NCI-H526 (cell line): Measurements from ENCODE around the gene GSK3B.

Source experiments
- DNase-seq, 2 experiments: peaks; one replicate each; lab custom pipeline; 2025; lab: John Stamatoyannopoulos, UW

The GSK3B gene

DNA sequence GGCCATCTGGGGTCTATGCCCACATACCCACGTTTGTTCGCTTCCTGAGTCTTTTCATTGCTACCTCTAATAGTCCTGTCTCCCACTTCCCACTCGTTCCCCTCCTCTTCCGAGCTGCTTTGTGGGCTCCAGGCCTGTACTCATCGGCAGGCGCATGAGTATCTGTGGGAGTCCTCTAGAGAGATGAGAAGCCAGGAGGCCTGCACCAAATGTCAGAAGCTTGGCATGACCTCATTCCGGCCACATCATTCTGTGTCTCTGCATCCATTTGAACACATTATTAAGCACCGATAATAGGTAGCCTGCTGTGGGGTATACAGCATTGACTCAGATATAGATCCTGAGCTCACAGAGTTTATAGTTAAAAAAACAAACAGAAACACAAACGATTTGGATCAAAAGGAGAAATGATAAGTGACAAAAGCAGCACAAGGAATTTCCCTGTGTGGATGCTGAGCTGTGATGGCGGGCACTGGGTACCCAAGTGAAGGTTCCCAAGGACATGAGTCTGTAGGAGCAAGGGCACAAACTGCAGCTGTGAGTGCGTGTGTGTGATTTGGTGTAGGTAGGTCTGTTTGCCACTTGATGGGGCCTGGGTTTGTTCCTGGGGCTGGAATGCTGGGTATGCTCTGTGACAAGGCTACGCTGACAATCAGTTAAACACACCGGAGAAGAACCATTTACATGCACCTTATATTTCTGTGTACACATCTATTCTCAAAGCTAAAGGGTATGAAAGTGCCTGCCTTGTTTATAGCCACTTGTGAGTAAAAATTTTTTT lies 276.5 kb downstream of the GSK3B start:
- DNase-seq, result no peak

DNA sequence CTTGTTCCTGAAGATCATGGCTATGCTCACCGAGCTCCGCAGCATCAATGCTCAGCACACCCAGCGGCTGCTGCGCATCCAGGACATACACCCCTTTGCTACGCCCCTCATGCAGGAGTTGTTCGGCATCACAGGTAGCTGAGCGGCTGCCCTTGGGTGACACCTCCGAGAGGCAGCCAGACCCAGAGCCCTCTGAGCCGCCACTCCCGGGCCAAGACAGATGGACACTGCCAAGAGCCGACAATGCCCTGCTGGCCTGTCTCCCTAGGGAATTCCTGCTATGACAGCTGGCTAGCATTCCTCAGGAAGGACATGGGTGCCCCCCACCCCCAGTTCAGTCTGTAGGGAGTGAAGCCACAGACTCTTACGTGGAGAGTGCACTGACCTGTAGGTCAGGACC lies 277.2 kb downstream of the GSK3B start:
- DNase-seq, result no peak

DNA sequence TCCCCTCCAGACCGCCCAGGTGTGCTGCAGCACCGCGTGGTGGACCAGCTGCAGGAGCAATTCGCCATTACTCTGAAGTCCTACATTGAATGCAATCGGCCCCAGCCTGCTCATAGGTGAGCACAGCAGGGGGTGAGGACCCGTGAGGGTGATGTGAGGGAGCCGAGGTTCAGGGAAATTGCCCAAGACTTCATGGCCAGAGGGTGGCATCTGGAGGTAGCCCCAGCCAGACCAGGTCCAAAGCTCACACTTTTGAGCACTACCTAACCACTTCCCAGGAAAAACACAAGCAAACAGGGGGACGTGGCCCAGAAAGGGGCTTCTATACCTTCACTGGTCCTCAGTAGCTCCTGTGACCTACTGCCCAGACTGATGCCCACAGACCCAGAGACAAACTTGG lies 278.5 kb downstream of the GSK3B start:
- DNase-seq, result no peak

DNA sequence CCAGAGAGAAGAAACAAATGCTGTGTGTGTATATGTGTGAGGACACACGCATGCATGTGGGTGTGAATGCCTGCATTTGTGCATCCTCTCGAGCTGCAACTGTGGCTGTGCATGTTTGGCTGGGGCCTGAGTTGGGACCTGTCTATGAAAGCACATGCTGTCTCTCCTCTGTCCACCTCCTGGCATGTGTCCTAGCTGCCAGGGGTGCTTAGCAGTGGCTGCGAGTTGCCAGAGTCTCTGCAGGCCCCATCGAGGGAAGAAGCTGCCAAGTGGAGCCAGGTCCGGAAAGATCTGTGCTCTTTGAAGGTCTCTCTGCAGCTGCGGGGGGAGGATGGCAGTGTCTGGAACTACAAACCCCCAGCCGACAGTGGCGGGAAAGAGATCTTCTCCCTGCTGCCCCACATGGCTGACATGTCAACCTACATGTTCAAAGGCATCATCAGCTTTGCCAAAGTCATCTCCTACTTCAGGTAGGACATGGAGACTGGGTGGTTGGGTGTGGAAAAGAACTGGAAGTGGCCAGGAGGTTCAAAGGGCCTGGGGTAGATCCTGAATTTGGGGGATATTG lies 281.7 kb downstream of the GSK3B start:
- DNase-seq, result no peak

DNA sequence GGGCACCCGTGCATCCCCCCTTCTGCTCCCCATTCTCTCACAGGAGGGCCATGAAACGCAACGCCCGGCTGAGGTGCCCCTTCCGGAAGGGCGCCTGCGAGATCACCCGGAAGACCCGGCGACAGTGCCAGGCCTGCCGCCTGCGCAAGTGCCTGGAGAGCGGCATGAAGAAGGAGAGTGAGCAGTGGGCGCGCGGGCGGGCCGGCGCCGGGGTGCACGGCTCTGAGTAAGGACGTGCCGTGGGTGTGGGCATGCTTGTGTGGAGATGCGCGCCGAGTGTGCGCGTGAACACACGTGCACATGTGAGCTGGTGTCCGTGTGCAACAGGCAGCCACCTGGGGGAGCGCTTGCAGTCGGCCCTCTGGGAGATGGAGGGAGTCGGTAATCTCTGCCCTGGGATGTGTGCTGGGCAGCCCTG lies 284.2 kb downstream of the GSK3B start:
- DNase-seq, result no peak

DNA sequence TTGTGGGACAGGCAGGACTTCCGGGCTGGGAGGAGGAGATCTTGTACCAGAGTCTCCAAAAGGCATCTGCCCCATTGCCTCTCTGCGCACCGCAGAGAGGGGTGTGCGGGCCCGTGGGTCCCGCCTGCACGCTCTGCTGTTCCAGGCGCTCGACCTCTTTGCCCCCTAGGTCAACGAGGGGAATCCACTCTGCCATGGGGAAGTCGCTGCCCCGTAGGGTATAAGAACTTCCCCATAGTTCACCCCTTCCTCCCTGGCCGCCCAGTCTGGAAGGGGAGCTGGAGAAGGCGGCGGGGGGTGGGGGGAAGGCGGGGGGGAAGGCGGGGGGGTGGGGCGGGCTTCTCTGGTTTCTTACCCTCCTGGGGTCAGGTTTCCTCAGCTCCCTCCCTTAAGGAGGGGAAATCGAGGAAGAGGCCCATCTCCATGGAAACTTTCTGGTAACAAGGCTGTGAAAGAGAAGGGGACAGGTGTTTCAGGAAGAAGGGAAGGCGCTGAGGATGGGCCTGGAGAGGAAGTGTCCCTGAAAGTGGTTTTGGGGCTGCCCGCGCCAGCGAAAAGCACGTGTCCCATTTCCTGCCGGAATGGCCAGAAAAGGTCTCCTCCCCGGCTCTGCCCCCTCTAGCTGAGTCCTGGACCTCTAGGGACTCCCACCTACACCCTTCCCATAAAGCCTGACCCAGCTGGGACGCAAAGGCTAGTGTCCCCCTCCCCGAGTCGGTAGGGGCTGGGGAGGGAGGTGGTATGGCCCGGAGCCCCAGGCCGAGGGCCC lies 284.8 kb downstream of the GSK3B start:
- no peak for DNase-seq

DNA sequence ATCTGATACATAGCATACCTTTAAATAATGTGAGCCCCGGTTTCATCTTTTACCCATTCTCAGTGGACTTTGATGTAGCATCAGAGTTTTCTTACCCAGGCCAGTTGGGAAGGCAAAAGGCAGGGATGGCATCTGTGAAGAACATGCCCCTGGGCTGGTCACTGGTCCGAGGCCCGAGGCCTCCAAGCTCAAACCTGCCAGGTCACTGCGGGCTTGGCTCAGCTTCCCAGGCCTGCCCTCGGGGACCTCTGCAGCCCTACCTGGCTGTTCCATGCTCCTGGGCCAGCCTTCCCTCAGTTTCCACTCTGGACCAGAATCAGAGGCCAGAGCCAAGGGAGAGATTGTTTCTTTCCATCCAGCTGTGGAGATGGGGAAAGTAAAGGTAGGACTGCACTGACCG lies 285.4 kb downstream of the GSK3B start:
- DNase-seq, result no peak

DNA sequence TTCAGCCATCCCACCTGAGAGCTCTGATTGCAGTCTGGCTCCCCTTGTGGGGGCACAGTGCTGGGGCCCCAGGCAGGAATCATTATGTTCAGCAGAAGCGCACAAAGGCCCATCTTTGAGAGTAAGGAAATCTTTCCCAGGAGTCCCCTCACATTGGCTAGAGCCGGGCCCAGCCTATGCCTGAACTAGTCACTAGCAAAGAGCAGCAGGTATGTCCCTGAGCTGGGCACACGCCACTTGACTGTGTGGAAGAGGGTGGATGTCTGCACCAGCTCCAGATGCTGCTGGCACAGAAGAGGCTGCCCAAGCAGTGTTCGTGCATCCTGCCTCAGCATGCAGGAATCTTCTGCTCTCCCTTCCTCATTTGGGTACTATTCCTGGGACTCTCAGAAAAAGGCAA lies 286.0 kb downstream of the GSK3B start:
- DNase-seq, result no peak

DNA sequence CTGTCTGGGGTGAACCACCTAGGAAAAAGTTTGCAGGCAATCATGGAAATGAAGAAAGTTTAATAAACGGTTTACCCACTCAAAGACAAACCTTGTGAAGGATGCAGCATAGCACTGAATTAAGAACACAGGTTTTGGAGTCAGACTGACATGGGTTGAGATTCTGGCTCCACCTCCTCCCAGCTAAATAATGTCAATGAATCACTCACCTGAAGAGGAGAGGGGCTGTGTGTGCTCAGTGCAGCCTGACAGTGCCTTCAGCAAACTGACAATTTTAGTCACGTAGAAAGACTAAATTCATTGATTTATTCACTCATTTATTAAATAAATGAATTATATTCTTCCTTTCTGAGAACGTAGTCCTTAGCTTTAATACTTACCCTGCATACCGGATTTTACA lies 293.4 kb downstream of the GSK3B start:
- no peak for DNase-seq

DNA sequence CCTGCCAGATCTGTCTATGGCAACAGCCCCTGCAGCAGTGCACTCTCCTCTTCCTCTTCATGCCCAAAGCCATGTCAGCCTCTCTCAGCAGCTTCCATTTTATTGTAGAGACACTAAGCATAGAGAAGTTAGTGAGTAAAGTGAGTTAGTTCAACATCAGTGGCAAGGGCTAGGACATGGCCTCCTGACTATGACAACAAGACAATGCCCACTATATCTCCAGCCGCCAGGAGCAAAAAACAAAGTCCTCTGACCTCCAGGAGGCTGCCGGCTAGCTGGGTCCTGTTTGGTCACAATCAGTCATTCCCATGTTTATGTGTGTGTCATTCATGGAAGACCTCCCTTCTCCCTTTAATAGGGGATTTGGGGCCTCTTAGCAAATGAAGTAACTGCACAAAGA lies 297.5 kb downstream of the GSK3B start:
- DNase-seq, result no peak

DNA sequence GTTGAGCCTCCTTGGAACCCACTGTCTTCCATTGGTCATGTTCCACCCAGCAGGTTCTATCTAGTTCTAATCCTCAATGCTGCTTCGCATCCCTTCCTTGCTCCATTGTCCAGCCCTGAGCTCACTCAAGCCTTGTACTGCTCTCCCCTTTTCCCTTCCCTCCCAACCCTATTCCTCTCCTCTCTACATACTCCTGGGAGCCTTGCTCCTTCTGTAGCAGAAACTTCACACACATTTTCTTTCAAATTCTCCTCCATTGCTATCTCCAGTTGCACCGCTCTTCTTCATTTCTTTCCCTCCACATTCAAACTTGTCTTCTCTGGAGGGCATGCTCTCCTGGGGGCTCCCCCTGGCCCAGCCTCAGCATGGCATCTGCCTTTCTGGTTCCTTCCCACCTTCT lies 297.9 kb downstream of the GSK3B start:
- DNase-seq, result no peak

DNA sequence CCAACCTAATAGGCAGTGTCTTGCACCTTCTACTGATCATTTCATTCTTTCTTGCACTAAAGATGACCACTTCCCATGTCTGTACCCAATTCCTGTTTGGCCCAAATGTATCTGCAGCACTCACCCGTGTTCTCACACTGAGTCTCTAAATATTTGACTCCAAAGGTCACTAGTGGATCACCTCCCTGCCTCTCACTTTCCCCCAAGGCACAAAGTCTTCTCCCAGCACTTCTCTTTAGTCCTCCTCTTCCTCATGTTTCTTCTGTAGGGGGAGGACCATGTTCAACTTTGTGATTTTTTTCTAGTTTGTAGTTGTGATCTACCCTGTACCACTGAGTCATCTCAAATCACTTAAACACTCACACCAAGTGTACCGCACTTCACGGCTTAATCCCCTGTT lies 298.4 kb downstream of the GSK3B start:
- no peak for DNase-seq

DNA sequence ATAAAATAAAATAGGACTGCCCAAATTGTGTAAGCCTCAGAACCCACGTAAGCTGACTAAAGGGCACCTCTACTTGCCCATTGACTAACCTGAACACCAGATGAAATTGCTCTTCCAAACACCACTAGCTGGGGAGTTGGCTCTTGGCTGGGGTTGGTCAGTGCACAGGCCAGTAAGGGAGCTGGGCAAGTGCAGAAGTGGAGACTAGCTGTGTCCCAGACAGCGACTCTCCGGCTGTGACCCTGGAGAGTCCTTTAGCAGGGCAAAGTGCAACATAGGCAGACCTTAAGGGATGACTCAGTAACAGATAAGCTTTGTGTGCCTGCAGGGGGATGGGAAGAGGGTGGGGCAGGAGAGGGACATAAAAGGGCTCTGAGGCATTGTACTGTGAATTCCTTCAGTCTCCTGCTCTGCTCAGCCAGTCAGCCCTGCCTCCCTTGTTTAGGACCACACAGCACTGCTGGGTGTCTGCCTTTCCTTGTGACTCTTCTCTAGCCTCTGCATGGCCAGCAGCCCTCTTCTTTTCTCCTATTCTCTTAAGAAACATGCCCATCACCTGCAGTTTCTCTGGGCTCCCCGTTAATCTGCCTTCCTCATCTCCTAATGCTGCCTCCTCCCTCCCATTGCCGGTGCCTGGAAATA lies 299.2 kb downstream of the GSK3B start:
- no peak for DNase-seq

DNA sequence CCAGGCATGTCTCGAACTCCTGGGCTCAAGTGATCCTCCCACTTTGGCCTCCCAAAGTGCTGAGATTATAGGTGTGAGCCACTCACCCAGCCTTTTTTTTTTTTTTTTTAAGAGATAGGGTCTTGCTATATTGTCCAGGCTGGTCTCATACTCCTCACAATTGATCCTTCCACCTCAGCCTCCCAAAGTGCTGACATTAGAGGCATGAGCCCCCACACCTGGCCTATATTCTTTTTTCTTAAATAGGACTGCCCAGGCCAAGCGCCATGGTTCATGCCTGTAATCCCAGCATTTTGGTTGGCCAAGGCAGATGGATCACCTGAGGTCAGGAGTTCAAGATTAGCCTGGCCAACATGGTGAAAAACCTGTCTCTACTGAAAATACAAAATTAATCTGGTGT lies 299.8 kb downstream of the GSK3B start:
- no peak for DNase-seq

DNA sequence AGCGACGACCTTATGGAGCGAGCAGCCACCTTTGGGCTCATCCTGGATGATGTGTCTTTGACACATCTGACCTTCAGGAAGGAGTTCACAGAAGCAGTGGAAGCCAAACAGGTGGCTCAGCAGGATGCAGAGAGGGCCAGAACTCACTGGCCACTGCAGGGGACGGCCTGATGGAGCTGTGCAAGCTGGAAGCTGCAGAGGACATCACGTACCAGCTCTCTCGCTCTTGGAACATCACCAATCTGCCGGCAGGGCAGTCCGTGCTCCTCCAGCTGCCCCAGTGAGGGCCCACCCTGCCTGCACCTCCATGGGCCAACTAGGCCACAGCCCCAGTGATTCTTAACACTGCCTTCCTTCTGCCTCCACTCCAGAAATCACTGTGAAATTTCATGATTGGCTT lies 302.0 kb downstream of the GSK3B start:
- DNase-seq, result no peak

DNA sequence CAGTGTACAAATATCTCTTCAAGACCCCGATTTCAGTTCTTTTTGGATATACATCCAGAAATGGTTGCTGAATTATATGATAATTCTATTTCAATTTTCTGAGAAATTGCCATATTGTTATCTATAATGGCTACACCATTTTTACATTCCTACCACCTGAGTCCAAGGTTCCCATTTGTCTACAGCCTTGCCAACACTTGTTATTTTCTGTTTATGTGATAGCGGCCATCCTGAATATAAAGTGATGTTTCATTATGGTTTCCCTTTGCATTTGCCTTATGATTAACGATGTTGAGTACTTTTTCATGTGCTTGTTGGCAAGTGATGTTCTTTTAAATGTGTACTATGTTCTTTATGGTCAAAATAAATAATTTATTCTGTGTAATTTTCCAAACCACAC lies 303.9 kb downstream of the GSK3B start:
- DNase-seq, result no peak

DNA sequence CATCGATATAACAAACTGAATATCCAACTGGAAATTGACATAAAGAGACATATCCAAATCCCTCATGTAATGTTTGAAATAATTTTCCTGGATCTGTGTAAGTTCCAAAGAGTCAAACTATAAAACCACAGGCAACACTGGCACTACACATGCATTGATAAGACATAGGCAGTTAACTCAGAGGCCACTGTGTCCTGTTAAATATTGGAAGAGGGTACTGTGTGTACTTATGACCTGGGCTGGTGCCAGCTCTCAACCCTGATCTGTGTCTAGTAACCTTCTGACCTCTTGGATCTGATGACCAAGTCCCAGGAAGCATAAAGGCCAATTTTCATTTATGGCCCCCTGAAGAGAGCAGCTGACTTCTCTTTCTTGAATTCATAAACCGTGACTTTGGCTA lies 307.8 kb downstream of the GSK3B start:
- no peak for DNase-seq

DNA sequence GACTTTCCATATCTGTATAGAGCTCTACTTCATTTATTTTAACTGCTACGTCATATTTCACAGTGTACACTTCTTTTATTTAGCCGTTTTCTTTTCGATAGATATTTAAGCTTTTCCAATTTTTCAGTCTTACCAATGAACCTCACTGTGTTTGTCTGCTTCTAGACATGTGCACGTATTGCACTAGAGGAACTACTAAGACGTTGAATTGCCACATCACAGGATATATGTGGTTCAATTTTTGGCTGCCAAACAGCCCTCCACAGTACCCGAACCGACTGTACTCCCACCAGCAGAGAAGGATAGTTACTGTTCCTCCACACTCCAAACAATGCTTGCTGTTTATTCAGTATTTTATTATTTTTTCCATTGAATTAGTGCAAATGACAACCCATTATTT lies 310.4 kb downstream of the GSK3B start:
- DNase-seq, result no peak

DNA sequence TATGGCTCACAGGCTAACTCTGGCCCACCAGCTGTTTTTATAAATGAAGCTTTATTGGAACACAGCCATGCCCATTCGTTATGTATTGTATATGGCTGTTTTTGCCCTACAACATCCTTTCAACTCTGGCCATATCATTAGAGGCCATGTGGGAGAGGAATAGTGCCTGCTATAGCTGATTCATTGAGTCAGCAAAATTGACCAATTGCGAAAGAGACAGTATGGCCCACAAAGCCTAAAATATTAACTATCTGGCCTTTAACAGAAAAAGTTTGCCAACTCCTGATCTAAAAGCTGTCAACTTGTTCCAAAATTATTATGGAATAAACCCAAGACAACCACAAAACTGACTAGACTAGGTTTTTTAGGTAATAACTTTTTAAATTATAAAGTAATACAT lies 311.0 kb downstream of the GSK3B start:
- DNase-seq, result no peak

DNA sequence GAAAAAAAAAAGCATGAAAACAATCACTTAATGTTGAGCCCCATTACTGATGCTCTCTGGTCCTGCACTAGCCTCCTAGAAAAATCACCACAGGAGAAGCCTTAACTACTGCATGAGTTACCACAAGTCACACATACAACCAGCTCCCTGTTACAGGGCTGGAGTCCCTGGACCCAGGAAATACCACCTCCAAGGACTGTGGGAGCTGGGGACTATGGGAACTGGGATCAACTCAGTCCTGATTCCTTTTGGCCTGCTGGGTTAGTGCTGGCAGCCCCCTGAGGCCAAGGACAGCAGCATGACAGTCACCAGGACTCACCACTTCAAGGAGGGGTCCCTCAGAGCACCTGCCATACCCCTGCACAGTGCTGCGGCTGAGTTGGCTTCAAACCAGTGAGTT lies 311.8 kb downstream of the GSK3B start:
- DNase-seq, result no peak

DNA sequence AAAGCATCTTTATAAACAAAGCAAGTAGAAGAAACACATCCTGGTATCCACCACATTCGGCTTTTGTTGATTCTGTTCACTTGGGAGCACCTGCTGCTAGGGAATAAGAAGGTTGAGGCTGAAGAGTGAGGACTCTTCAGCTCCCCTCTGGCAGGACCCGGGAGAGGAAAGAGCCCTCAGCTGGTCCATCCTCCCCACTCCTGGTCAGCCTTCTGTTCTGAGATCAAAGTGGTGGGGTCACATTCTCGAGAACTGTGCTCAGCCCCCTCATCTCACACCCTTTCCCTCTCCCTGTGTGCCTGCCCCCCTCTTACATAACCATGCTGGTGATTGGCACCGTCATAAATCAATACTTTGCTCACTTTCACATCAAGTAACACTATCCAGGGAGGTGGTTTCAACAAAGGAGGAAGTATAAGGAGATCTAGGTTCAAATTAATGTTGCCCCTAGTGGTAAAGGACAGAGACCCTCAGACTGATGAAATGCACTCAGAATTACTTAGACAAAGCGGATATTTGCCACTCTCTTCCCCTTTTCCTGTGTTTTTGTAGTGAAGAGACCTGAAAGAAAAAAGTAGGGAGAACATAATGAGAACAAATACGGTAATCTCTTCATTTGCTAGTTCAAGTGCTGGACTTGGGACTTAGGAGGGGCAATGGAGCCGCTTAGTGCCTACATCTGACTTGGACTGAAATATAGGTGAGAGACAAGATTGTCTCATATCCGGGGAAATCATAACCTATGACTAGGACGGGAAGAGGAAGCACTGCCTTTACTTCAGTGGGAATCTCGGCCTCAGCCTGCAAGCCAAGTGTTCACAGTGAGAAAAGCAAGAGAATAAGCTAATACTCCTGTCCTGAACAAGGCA lies 312.7 kb downstream of the GSK3B start, which contains the start of gene NR1I2:
TSS of gene NR1I2 (plus strand) at position 772 of the 869 bp plus-strand sequence.
- no peak for DNase-seq
